ENCODE data around the gene CLIP3. TPM values are rescaled to one million over a fixed set of nuclear protein-coding genes. Genes with fewer than 3 reads are reported as not detected.

The CLIP3 gene
- total and polyA plus RNA-seq, 4 donors = 0.59 to 1.5 (median 0.80) TPM

DNA sequence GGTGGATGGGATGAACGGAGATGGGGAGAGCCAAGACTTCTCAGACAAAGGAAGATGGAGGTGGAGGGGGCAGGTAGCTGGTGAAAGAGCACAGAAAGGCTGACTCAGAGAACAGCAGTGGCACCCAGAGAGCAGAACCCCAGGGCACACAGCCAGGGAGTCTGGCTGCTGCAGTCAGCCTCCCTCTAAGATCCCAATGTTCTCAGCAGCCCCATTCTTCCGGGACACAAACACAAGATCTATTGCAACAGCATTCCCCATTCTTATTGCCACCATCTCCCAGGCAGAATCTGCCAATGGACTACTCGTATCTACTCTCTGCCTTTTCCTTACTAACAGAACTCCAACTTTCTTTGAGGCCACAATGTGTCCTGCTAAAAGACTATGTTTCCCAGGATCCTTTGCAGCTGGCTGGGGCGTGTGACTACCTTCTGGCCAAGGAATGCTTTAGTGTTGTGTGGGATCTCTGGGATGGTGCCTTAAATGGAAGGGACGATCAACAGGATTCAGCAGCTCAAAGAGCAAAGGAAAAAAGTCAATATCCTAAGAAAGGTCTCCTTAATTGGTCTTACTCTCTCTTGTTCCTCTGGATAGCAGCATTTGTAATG, 13.9 kb upstream of the CLIP3 start:
- TF ChIP-seq NR2F2 (IDR thresholded peaks at IDR 0.05) = no peak
- TF ChIP-seq RXRA (IDR thresholded peaks at IDR 0.05) = no peak
- TF ChIP-seq, protein P1, sequence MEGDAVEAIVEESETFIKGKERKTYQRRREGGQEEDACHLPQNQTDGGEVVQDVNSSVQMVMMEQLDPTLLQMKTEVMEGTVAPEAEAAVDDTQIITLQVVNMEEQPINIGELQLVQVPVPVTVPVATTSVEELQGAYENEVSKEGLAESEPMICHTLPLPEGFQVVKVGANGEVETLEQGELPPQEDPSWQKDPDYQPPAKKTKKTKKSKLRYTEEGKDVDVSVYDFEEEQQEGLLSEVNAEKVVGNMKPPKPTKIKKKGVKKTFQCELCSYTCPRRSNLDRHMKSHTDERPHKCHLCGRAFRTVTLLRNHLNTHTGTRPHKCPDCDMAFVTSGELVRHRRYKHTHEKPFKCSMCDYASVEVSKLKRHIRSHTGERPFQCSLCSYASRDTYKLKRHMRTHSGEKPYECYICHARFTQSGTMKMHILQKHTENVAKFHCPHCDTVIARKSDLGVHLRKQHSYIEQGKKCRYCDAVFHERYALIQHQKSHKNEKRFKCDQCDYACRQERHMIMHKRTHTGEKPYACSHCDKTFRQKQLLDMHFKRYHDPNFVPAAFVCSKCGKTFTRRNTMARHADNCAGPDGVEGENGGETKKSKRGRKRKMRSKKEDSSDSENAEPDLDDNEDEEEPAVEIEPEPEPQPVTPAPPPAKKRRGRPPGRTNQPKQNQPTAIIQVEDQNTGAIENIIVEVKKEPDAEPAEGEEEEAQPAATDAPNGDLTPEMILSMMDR (IDR thresholded peaks at IDR 0.05; ENCODE audit: low read depth, low read length, missing input control) = no peak
- TF ChIP-seq, protein P2, sequence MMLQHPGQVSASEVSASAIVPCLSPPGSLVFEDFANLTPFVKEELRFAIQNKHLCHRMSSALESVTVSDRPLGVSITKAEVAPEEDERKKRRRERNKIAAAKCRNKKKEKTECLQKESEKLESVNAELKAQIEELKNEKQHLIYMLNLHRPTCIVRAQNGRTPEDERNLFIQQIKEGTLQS (IDR thresholded peaks at IDR 0.05) = no peak
- TF ChIP-seq, protein P3, sequence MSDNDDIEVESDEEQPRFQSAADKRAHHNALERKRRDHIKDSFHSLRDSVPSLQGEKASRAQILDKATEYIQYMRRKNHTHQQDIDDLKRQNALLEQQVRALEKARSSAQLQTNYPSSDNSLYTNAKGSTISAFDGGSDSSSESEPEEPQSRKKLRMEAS (IDR thresholded peaks at IDR 0.05) = no peak
- H3K27ac ChIP-seq (ENCODE audit: low read depth in 1 of 2, low read length in 2 of 2) = no peak overlapping the region
- 94% methylated on average over 5 of the region's 5 CpGs for WGBS

DNA sequence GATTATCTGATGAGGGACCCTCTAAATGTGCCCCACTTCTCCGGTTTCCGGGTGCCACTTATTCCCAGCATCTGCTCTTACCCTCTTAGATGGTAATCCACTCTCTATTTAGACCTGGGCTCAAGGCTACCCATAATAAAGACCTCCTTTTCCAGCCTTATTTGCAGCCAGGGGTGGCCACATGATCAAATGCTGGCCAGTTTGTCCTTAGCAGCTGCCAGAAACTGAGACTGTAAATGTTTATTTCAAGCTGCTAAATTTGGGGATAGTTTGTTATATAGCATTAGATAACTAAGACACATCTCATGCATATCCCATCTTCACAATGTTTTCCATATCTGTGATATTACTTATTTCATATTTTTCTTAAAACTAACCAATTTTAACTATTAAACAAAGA, 11.3 kb upstream of the CLIP3 start:
- Histone ChIP-seq H3K36me3 (ENCODE audit: control insufficient read depth in 4 of 4, insufficient read depth in 3 of 4, low read depth in 1 of 4, low read length in 3 of 4) (peaks cover 0 to 3% (median 0%) of the 10 kb centered on the region in 4 donors), H3K4me1 (ENCODE audit: control insufficient read depth in 4 of 4, insufficient read depth in 4 of 4, low read length in 3 of 4) (no peaks in the 10 kb centered on the region), H3K9ac (ENCODE audit: low read depth in 1 of 2, low read length in 2 of 2) (no peak overlapping the region), H3K4me3 (ENCODE audit: low read depth in 1 of 3, low read length in 3 of 3) (no peak overlapping the region), H3K27ac (ENCODE audit: low read depth in 1 of 2, low read length in 2 of 2) (no peak overlapping the region), H3K27me3 (ENCODE audit: control insufficient read depth in 4 of 4, insufficient read depth in 4 of 4, low read length in 3 of 4) (no peaks in the 10 kb centered on the region), H3K9me3 (ENCODE audit: control insufficient read depth in 4 of 4, low read length in 3 of 4) (no peaks in the 10 kb centered on the region)
- no peak for TF ChIP-seq YY1 (IDR thresholded peaks at IDR 0.05)
- TF ChIP-seq FOXA1 (IDR thresholded peaks at IDR 0.05) = no peak
- no peak for TF ChIP-seq RAD21 (IDR thresholded peaks at IDR 0.05)
- no peak for TF ChIP-seq GABPA (IDR thresholded peaks at IDR 0.05 in 1 of 2, conservative IDR thresholded peaks at IDR 0.05 in 1 of 2)
- no peak for TF ChIP-seq HNF4G (IDR thresholded peaks at IDR 0.05)
- no peak for TF ChIP-seq NR2F2 (IDR thresholded peaks at IDR 0.05)
- TF ChIP-seq FOXA2 (IDR thresholded peaks at IDR 0.05) = no peak
- TF ChIP-seq, protein P4, sequence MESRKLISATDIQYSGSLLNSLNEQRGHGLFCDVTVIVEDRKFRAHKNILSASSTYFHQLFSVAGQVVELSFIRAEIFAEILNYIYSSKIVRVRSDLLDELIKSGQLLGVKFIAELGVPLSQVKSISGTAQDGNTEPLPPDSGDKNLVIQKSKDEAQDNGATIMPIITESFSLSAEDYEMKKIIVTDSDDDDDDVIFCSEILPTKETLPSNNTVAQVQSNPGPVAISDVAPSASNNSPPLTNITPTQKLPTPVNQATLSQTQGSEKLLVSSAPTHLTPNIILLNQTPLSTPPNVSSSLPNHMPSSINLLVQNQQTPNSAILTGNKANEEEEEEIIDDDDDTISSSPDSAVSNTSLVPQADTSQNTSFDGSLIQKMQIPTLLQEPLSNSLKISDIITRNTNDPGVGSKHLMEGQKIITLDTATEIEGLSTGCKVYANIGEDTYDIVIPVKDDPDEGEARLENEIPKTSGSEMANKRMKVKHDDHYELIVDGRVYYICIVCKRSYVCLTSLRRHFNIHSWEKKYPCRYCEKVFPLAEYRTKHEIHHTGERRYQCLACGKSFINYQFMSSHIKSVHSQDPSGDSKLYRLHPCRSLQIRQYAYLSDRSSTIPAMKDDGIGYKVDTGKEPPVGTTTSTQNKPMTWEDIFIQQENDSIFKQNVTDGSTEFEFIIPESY (IDR thresholded peaks at IDR 0.05) = no peak
- no peak for TF ChIP-seq HNF4A (conservative IDR thresholded peaks at IDR 0.05)
- TF ChIP-seq TAF1 (conservative IDR thresholded peaks at IDR 0.05) = no peak
- TF ChIP-seq, protein P3 (IDR thresholded peaks at IDR 0.05) = no peak
- no peak for TF ChIP-seq RXRA (IDR thresholded peaks at IDR 0.05)
- no peak for TF ChIP-seq SP1 (IDR thresholded peaks at IDR 0.05)
- 100% methylated on average over 2 of the region's 2 CpGs for WGBS
- no peak for DNase-seq (ENCODE audit: low spot score)

More for the DNA sequence above, 13.9 kb upstream of the CLIP3 start:
- Histone ChIP-seq H3K4me1 (ENCODE audit: control insufficient read depth in 4 of 4, insufficient read depth in 4 of 4, low read length in 3 of 4) (no peaks in the 10 kb centered on the region), H3K36me3 (ENCODE audit: control insufficient read depth in 4 of 4, insufficient read depth in 3 of 4, low read depth in 1 of 4, low read length in 3 of 4) (no peaks in the 10 kb centered on the region), H3K27me3 (ENCODE audit: control insufficient read depth in 4 of 4, insufficient read depth in 4 of 4, low read length in 3 of 4) (no peaks in the 10 kb centered on the region), H3K4me3 (ENCODE audit: low read depth in 1 of 3, low read length in 3 of 3) (no peak overlapping the region), H3K9me3 (ENCODE audit: control insufficient read depth in 4 of 4, low read length in 3 of 4) (no peaks in the 10 kb centered on the region), H3K9ac (ENCODE audit: low read depth in 1 of 2, low read length in 2 of 2) (no peak overlapping the region)
- no peak for DNase-seq (ENCODE audit: low spot score)

Measured in liver (tissue), 9 donors.